ENCODE results near the gene UGT1A4.

Gene UGT1A4

GRCh38 chr2:233792720-233793119 is 74.2 kb downstream of the UGT1A4 start:
- no peak for DNase-seq

- no peak for DNase-seq
These were observed 75.1 kb downstream of the UGT1A4 start for GRCh38 chr2:233793465-233794127.

GRCh38 chr2:233794128-233794658 is 75.7 kb downstream of the UGT1A4 start:
- no peak for DNase-seq

GRCh38 chr2:233795735-233796171 is 77.2 kb downstream of the UGT1A4 start:
- DNase-seq, result no peak

- peak; percentile 93 for DNase-seq
These were observed 77.7 kb downstream of the UGT1A4 start for GRCh38 chr2:233796254-233796653.

GRCh38 chr2:233798335-233799086 is 80.0 kb downstream of the UGT1A4 start:
- no peak for DNase-seq

GRCh38 chr2:233799087-233799665 is 80.6 kb downstream of the UGT1A4 start:
- DNase-seq, result no peak

- DNase-seq, result no peak
These were observed 81.2 kb downstream of the UGT1A4 start for GRCh38 chr2:233799716-233800115.

GRCh38 chr2:233800208-233800607 is 81.7 kb downstream of the UGT1A4 start:
- no peak for DNase-seq

GRCh38 chr2:233801357-233802131 is 83.0 kb downstream of the UGT1A4 start:
- DNase-seq, result no peak

- no peak for DNase-seq
These were observed 83.7 kb downstream of the UGT1A4 start for GRCh38 chr2:233802132-233802815.

GRCh38 chr2:233803292-233803911 is 84.9 kb downstream of the UGT1A4 start:
- DNase-seq, result no peak

GRCh38 chr2:233803994-233804393 is 85.5 kb downstream of the UGT1A4 start:
- DNase-seq, result no peak

- no peak for DNase-seq
These were observed 88.8 kb downstream of the UGT1A4 start for GRCh38 chr2:233807215-233807865.

- no peak for DNase-seq
These were observed 89.7 kb downstream of the UGT1A4 start for GRCh38 chr2:233807966-233808935.

- DNase-seq, result no peak
These were observed 91.8 kb downstream of the UGT1A4 start for GRCh38 chr2:233810385-233810784.

- no peak for DNase-seq
These were observed 92.6 kb downstream of the UGT1A4 start for GRCh38 chr2:233811087-233811486.

GRCh38 chr2:233811732-233812131 is 93.2 kb downstream of the UGT1A4 start:
- DNase-seq, result no peak

GRCh38 chr2:233813236-233814055 is 94.9 kb downstream of the UGT1A4 start:
- DNase-seq, result no peak
